ENCODE data around the gene MRPL14.

The MRPL14 gene

GRCh38 chr6:44120692-44121443 lies 6.4 kb downstream of the MRPL14 start:
- DNase-seq: no peak

GRCh38 chr6:44119704-44120262 lies 7.5 kb downstream of the MRPL14 start:
- no peak for DNase-seq

GRCh38 chr6:44117397-44118128 lies 9.7 kb downstream of the MRPL14 start:
- no peak for DNase-seq

GRCh38 chr6:44116641-44117382 lies 10.4 kb downstream of the MRPL14 start:
- no peak for DNase-seq

- DNase-seq: no peak
Observed at GRCh38 chr6:44115866-44116265, 11.4 kb downstream of the MRPL14 start.

- DNase-seq: no peak
Observed at GRCh38 chr6:44113414-44113813, 13.8 kb downstream of the MRPL14 start.

GRCh38 chr6:44111434-44112417 lies 15.5 kb downstream of the MRPL14 start:
- no peak for DNase-seq

- no peak for DNase-seq
Observed at GRCh38 chr6:44110966-44111365, 16.3 kb downstream of the MRPL14 start.

GRCh38 chr6:44110005-44110676 lies 17.1 kb downstream of the MRPL14 start:
- no peak for DNase-seq

GRCh38 chr6:44109212-44109611 lies 18.0 kb downstream of the MRPL14 start:
- no peak for DNase-seq

- no peak for DNase-seq
Observed at GRCh38 chr6:44108471-44108870, 18.8 kb downstream of the MRPL14 start.

GRCh38 chr6:44107017-44107416 lies 20.2 kb downstream of the MRPL14 start:
- no peak for DNase-seq

GRCh38 chr6:44105993-44106740 lies 21.1 kb downstream of the MRPL14 start:
- no peak for DNase-seq

GRCh38 chr6:44105146-44105545 lies 22.1 kb downstream of the MRPL14 start:
- DNase-seq: no peak

GRCh38 chr6:44104481-44105021 lies 22.7 kb downstream of the MRPL14 start:
- no peak for DNase-seq

- DNase-seq: no peak
Observed at GRCh38 chr6:44102527-44102926, 24.7 kb downstream of the MRPL14 start.

- no peak for DNase-seq
Observed at GRCh38 chr6:44101832-44102231, 25.4 kb downstream of the MRPL14 start.

GRCh38 chr6:44100088-44100550 lies 27.1 kb downstream of the MRPL14 start:
- DNase-seq: no peak

GRCh38 chr6:44099192-44099591 lies 28.1 kb downstream of the MRPL14 start:
- DNase-seq: no peak

GRCh38 chr6:44097782-44098317 lies 29.4 kb downstream of the MRPL14 start:
- no peak for DNase-seq

All from NCI-H774 (cell line).